ENCODE measurements around the gene MEI1. TPM values are rescaled to one million over a fixed set of nuclear protein-coding genes. Genes with fewer than 3 reads are reported as not detected.

Gene MEI1
- total RNA-seq, 1 experiment from 2014 or later: 0.20 TPM

- no peak overlapping the region for H3K14ac ChIP-seq (ENCODE audit: insufficient read depth, low read length)
- TF ChIP-seq CTCF (conservative IDR thresholded peaks at IDR 0.05): no peak
- no peaks in the 10 kb centered on the region for H3K27me3 ChIP-seq (ENCODE audit: insufficient read depth, low read length)
- no peaks in the 10 kb centered on the region for H3K79me2 ChIP-seq (ENCODE audit: insufficient read depth, low read length)
- H3K56ac ChIP-seq (ENCODE audit: insufficient read length, low read depth, low read length): no peak overlapping the region
- no CpG with 5 or more reads among the region's 2 CpGs for WGBS (ENCODE audit: extremely low coverage, insufficient read length, low lambda C conversion rate)
- H3K27ac ChIP-seq (ENCODE audit: insufficient read length, low read depth, low read length): no peak overlapping the region
- Mint-ChIP-seq H3K9me3 (no peaks in the 10 kb centered on the region), H3K4me1 (peaks cover 5 to 7% of the 10 kb centered on the region in 2 experiments; a peak in 2 of 4 replicates), H3K27ac (no peak overlapping the region), H3K27me3 (ENCODE audit: low read depth) (peaks cover 8% of the 10 kb centered on the region), H3K4me3 (no peak overlapping the region), H3K36me3 (ENCODE audit: insufficient read depth in 1 of 3, low read depth in 3 of 3) (no peaks in the 10 kb centered on the region)
- DNase-seq: no peak
- no peak overlapping the region for H3K9ac ChIP-seq (ENCODE audit: extremely low read depth, insufficient read length, low read length)
- no peaks in the 10 kb centered on the region for H3K4me1 ChIP-seq (ENCODE audit: insufficient read depth, low read length)
- H2BK120ac ChIP-seq (ENCODE audit: low read depth, low read length, poor library complexity, severe bottlenecking): no peak overlapping the region
- no peak overlapping the region for H3K4me2 ChIP-seq (ENCODE audit: insufficient read depth, insufficient read length, low read length)
- no peak overlapping the region for H4K5ac ChIP-seq (ENCODE audit: insufficient read length, low read depth, low read length)
- no peak overlapping the region for H3K18ac ChIP-seq (ENCODE audit: insufficient read length, low read depth, low read length)
- no peak overlapping the region for H3K23ac ChIP-seq (ENCODE audit: insufficient read length, low read depth, low read length)
- no peak overlapping the region for H2AFZ ChIP-seq (ENCODE audit: low read length)
- no peak overlapping the region for H4K91ac ChIP-seq (ENCODE audit: insufficient read length, low read depth, low read length)
- H3K23me2 ChIP-seq (ENCODE audit: insufficient read length, low read depth, low read length, poor library complexity, severe bottlenecking): no peaks in the 10 kb centered on the region
- no peak overlapping the region for H3T11ph ChIP-seq (ENCODE audit: low read length)
- no peaks in the 10 kb centered on the region for H3K9me3 ChIP-seq (ENCODE audit: control insufficient read depth, low read depth, low read length)
- H4K20me1 ChIP-seq (ENCODE audit: control insufficient read depth, insufficient read depth, insufficient read length): no peaks in the 10 kb centered on the region
- H3K4ac ChIP-seq (ENCODE audit: low read depth, low read length): no peak overlapping the region
- no peak overlapping the region for H2BK20ac ChIP-seq (ENCODE audit: low read depth, low read length, poor library complexity, severe bottlenecking)
- H3K79me1 ChIP-seq (ENCODE audit: insufficient read depth, low read depth, low read length, poor library complexity, severe bottlenecking): no peaks in the 10 kb centered on the region
- H2BK12ac ChIP-seq (ENCODE audit: insufficient read length, low read depth, low read length): no peak overlapping the region
- H4K8ac ChIP-seq (replicated peaks; ENCODE audit: insufficient read length, low read depth, low read length): no peak overlapping the region
- no peak overlapping the region for H2AK5ac ChIP-seq (ENCODE audit: insufficient read length, low read length)
- H2BK5ac ChIP-seq (ENCODE audit: insufficient read length, low read length): no peak overlapping the region
- no peak overlapping the region for H2BK15ac ChIP-seq (ENCODE audit: low read depth, low read length)
Measured at GRCh38 chr22:41782751-41783150, 83.4 kb downstream of the MEI1 start.

Data from H9 (cell line).